ENCODE data around the gene HRAS.
"Not testable (repeated sequence)": the region's sequence is repeated elsewhere in the genome, so short reads cannot be mapped to it uniquely, and the experiment has no call there.

HRAS gene

DNA sequence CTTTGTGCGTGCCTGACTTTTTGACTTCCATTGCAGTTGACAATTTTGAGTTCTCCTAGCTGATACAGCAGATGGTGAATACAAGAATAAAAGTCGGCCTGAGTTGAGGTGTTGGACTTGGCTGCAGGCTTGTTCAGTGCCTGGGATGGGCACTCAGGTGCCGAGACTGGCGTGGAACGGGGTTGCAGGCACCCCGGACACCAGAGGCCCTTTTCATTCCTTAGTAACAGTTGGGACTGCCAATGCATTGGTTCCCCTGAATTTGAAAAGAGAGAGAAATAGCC, 42.2 kb upstream of the HRAS start:
- H3K4me3 ChIP-seq (ENCODE audit: control insufficient read depth, low read depth, low read length): peak overlapping the region; percentile 92
- TF ChIP-seq, protein P1, sequence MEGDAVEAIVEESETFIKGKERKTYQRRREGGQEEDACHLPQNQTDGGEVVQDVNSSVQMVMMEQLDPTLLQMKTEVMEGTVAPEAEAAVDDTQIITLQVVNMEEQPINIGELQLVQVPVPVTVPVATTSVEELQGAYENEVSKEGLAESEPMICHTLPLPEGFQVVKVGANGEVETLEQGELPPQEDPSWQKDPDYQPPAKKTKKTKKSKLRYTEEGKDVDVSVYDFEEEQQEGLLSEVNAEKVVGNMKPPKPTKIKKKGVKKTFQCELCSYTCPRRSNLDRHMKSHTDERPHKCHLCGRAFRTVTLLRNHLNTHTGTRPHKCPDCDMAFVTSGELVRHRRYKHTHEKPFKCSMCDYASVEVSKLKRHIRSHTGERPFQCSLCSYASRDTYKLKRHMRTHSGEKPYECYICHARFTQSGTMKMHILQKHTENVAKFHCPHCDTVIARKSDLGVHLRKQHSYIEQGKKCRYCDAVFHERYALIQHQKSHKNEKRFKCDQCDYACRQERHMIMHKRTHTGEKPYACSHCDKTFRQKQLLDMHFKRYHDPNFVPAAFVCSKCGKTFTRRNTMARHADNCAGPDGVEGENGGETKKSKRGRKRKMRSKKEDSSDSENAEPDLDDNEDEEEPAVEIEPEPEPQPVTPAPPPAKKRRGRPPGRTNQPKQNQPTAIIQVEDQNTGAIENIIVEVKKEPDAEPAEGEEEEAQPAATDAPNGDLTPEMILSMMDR (conservative IDR thresholded peaks at IDR 0.05; ENCODE audit: control insufficient read depth, insufficient read depth, low read depth, low read length): no peak
- DNase-seq (ENCODE audit: low read depth): no peak

DNA sequence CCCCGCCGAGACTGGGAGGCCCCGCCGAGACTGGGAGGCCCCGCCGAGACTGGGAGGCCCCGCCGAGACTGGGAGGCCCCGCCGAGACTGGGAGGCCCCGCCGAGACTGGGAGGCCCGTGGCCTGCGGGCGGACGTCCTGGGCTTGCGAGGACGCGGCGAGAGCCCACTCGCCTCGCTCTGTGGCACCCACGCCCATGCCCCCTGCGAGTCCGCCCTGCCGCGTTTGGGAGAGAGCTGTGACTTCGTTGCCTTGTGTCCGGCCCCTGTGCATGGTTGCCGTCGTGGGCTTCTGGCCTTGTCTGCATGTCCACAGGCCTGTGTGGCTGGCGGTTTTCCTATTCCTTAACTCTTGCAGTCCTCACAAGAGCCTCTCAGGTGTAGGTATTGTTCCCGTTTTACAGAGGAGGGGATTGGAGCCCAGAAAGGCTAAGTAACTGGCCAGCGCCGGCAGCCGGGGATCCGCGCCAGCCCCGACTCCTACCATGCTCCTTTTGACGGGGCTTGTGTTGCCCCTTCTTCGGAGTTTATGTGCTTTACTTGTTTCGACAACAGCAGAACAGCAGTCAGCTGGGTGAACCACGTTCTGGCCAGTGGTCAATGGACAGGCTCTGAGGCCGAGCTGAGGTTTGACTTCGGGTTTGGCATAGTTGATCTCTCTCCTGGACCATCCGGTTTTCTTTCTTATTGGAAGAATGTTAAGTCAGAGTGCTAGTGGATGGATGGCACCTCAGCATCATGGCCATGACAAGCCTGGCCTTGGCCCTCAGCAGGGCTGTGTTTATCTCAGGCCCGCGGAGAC, 41.6 kb upstream of the HRAS start:
- no peak for DNase-seq (ENCODE audit: low read depth)
- TF ChIP-seq, protein P1 (conservative IDR thresholded peaks at IDR 0.05; ENCODE audit: control insufficient read depth, insufficient read depth, low read depth, low read length): no peak
- peak overlapping the region; percentile 92 for H3K4me3 ChIP-seq (ENCODE audit: control insufficient read depth, low read depth, low read length)

DNA sequence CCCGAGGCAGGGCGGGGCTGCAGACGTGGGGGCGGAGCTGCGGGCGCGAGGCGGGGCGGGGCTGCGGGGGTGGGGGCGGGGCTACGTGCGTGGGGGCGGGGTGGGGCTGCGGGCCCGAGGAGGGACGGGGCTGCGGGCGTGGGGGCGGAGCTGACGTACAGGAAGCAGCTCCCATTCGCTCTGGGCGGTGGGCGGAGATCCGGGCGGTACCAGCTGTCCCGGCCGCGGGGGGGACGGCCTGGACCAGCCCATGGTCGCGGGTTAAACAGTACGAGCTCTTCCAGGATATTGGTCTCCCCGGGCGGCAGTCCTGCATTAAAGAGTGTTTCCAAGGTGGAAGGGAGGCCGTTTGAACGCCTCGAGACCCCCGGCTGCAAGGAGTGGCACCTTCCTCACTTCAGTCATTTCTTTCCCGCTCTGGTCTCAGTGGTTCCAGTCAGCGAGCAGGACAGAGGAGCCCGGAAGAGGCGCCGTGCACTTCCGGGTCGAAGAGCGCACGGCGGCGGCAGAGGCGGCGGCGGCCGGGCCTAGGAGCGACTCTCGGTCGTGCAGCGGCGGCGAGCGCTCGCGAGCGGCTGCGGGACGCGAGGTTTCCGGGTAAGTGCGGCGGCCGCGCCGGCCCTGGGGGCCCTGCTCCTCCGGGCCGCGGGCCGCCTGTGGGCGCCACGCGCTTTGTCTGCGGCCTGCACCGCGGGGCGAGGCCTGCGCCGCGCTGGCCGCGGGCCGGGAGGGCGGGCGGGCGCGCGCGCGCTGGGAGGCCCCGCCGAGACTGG, 40.8 kb upstream of the HRAS start, which contains the start of gene PHRF1:
Gene PHRF1 (plus strand): TSS at position 475 of the 773 bp plus-strand sequence. CDS start 5,043 bp downstream, outside the sequence.
- TF ChIP-seq, protein P1 (conservative IDR thresholded peaks at IDR 0.05; ENCODE audit: control insufficient read depth, insufficient read depth, low read depth, low read length): no peak
- DNase-seq (ENCODE audit: low read depth): peak; percentile 90
- H3K4me3 ChIP-seq (ENCODE audit: control insufficient read depth, low read depth, low read length): peak within 1 kb of the TSS; percentile 92

DNA sequence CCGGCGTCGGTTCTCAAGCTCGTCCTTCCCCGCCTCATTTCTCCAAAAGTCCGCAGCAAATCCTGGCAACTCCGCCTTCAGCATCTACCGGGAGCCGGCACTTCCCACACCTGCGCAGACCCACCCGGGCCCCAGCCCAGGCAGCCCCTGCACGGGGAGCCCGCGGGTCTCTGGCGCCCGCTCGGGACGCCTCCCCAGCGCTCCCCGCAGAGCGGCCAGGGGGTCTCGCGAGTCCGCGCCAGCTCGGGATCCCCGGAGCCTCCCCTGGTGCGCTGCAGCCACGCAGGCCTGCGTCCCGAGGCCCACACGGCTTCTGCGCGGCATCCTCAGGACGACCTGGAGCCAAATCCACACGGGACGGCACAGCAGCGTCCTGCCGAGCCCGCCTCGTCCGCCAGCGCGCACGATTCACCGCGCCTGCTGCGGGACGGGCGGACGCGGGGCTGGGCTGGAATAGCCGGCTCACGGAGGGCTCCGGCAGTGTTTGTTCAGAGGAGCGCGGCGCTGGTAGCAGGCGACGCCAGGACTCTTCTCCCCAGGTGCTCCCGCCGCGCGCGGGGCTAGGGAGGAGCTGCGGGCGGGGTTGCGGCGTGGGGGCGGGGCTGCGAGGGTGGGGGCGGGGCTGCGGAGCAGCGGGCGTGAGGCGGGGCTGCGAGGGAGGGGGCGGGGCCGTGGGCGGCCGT, 40.1 kb upstream of the HRAS start:
- peak overlapping the region; percentile 49 for H3K4me3 ChIP-seq (ENCODE audit: control insufficient read depth, low read depth, low read length)
- TF ChIP-seq, protein P1 (conservative IDR thresholded peaks at IDR 0.05; ENCODE audit: control insufficient read depth, insufficient read depth, low read depth, low read length): no peak
- no peak for DNase-seq (ENCODE audit: low read depth)

DNA sequence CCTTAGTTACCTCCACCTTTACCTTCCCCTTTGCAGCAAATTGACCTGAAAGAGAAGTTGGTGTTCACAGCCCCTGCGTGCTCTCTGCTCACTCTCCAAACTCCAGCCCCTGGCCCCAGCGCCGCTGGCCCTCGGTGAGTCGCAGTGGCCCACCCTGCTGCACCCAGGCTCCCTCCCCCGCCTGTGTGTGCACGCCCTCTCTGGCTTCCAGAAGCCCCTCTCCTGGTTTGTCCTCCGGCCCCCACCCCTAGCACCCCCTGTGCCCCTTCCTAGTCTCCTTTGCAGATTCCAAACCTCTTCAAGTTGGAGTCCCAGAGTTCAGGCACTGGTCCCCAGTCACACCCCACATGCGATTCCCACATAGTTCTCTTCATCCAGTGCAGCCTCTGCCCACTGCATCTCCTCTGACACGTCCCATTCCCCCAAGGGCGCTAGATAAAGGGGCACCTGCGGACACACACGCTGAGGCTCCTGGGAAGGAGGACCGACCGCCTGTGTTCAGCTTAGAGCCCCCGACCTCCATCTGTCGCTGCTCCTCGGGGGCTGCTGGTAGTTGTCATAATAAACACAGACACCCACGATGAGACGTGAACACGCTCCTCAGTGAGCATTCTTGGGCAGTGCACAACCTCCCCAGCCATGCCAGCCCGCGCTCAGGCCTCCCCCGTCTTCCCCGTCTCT, 39.4 kb upstream of the HRAS start:
- DNase-seq (ENCODE audit: low read depth): no peak
- TF ChIP-seq, protein P1 (conservative IDR thresholded peaks at IDR 0.05; ENCODE audit: control insufficient read depth, insufficient read depth, low read depth, low read length): no peak
- H3K4me3 ChIP-seq (ENCODE audit: control insufficient read depth, low read depth, low read length): peak overlapping the region; percentile 49

DNA sequence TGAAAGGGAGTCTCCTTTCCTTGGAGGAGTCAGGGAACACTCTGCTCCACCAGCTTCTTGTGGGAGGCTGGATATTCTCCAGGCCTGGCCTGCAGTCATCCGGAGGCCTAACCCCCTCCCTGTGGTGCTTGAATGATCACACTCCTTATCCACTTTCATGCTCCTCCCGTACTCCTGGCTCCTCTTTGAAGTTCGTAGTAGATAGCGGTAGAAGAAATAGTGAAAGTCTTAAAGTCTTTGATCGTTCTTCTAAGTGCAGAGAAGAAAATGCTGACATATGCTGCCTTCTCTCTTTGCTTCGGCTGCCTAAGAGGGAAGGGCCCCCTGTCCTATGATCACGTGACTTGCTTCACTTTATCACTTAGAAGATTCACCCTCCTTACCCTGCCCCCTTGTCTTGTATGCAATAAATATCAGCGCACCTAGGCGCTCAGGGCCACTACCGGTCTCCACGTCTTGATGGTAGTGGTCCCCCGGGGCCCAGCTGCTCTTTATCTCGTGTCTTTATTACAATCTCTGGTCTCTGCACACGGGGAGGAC, 38.7 kb upstream of the HRAS start:
- not testable (repeated sequence) for DNase-seq (ENCODE audit: low read depth); H3K4me3 ChIP-seq (ENCODE audit: control insufficient read depth, low read depth, low read length)

Measured in fibroblast of mammary gland (primary cell).